MM.1S (cell line): ENCODE data around the gene MARCHF9.

Experiments
- DNase-seq: peaks from one replicate; pipeline ENCODE4 v3.0.0-alpha.2; 2015
- H2AFZ ChIP-seq: fragments of 300-600 bp; sonication (generic); 2 replicates; pipeline ENCODE4 v1.6.0; 2016; ENCODE audit warnings: antibody characterized with exemption, low read length
- H3F3A ChIP-seq: fragments of 300-600 bp; sonication (generic); 2 replicates; pipeline ENCODE4 v1.6.1; 2016; ENCODE audit warnings: mild to moderate bottlenecking, antibody characterized with exemption, low read length, moderate library complexity, mixed read lengths; ENCODE audit not compliant: insufficient read depth
- H3K27ac ChIP-seq: fragments of 300-600 bp; sonication (generic); 2 replicates; pipeline ENCODE4 v1.5.1; 2016; ENCODE audit warnings: mild to moderate bottlenecking, low read length
- H3K27me3 ChIP-seq: fragments of 300-600 bp; sonication (generic); replicated peaks from 2 replicates; pipeline ENCODE4 v1.6.0; 2016; ENCODE audit warnings: low read length; ENCODE audit not compliant: insufficient read depth
- H3K36me3 ChIP-seq: fragments of 300-600 bp; sonication (generic); replicated peaks from 2 replicates; pipeline ENCODE4 v1.6.1; 2016; ENCODE audit warnings: mild to moderate bottlenecking, low read length, mixed read lengths; ENCODE audit not compliant: insufficient read depth
- H3K4me1 ChIP-seq: fragments of 300-600 bp; sonication (generic); 2 replicates; pipeline ENCODE4 v1.6.1; 2016; ENCODE audit warnings: low read length, mixed read lengths
- H3K4me2 ChIP-seq: fragments of 300-600 bp; sonication (generic); 2 replicates; pipeline ENCODE4 v1.6.0; 2016; ENCODE audit warnings: low read depth, low read length
- H3K4me3 ChIP-seq: fragments of 300-600 bp; sonication (generic); 2 replicates; pipeline ENCODE4 v1.5.1; 2016; ENCODE audit warnings: low read length, mixed read lengths
- H3K79me2 ChIP-seq: fragments of 300-600 bp; sonication (generic); 2 replicates; pipeline ENCODE4 v1.6.1; 2016; ENCODE audit warnings: mixed run types, low read length, mixed read lengths
- H3K9ac ChIP-seq: fragments of 300-600 bp; sonication (generic); 2 replicates; pipeline ENCODE4 v1.6.1; 2016; ENCODE audit warnings: low read length, mixed read lengths
- H3K9me2 ChIP-seq: fragments of 300-600 bp; sonication (generic); replicated peaks from 2 replicates; pipeline ENCODE4 v1.6.1; 2016; ENCODE audit warnings: mild to moderate bottlenecking, low read length, mixed read lengths; ENCODE audit not compliant: insufficient read depth
- H3K9me3 ChIP-seq: fragments of 300-600 bp; sonication (generic); replicated peaks from 2 replicates; pipeline ENCODE4 v1.6.1; 2016; ENCODE audit warnings: mild to moderate bottlenecking, low read length, mixed read lengths; ENCODE audit not compliant: insufficient read depth
- H4K20me1 ChIP-seq: fragments of 300-600 bp; sonication (generic); 2 replicates; pipeline ENCODE4 v1.6.1; 2016; ENCODE audit warnings: mild to moderate bottlenecking, low read length, moderate library complexity, mixed read lengths; ENCODE audit not compliant: insufficient read depth
- EZH2 ChIP-seq: fragments of 300-600 bp; sonication (generic); optimal IDR thresholded peaks from 2 replicates; pipeline ENCODE3; 2017; ENCODE audit warnings: low read depth, mild to moderate bottlenecking, antibody characterized with exemption, low read length, mixed read lengths
- EZH2phosphoT487 ChIP-seq: fragments of 300-600 bp; sonication (generic); IDR thresholded peaks from 2 replicates; pipeline ENCODE4 v1.6.1; 2018; ENCODE audit warnings: antibody characterized with exemption, low read length
- TF ChIP-seq, protein P1 (sequence below): fragments of 300-600 bp; sonication (generic); IDR thresholded peaks from 2 replicates; pipeline ENCODE4 v1.5.1; 2016; ENCODE audit warnings: antibody characterized with exemption, low read length, mixed read lengths

MARCHF9 gene

DNA sequence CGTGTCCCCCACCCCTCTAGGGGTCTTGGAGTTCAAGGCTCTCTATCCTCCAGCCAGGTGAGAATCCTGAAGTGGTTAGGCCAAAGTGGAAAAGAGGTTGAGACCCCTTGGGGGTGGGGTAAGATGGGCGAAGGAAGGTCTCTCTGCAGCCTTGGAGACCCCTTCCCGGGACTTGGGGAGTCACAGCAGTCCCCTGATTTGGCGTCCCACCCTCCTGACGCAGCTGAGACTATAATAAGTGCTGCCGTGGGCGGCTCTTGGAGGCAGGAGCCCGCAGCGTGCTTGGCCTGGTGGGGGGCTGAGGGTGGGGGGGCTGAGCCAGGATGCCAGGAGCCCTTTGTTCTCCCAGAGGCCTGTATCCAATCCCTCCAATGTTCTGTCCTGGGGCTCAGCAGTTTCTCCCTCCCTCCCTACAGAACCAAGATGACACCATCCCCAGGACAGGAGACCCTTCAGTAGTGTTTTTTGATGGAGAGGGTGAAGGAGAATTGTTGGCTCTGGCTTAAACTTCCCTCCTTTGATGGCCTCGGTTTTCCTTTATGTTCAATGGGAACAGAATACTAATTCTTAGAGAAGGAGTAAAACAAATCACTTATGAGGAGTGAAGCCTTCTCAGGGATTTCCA is 14.9 kb upstream of the MARCHF9 start:
- no peaks in the 10 kb centered on the region for H3K27me3 ChIP-seq
- no peaks in the 10 kb centered on the region for H3K36me3 ChIP-seq
- H3K27ac ChIP-seq: no peak overlapping the region
- no peak overlapping the region for H2AFZ ChIP-seq
- DNase-seq: no peak
- no peaks in the 10 kb centered on the region; the same call in 1 of the 2 replicates for H4K20me1 ChIP-seq
- no peak overlapping the region for H3K9ac ChIP-seq
- no peak overlapping the region for H3K4me3 ChIP-seq
- H3K9me3 ChIP-seq: no peaks in the 10 kb centered on the region
- H3K4me2 ChIP-seq: peak overlapping the region; percentile 72; the same call in 1 of the 2 replicates
- H3K4me1 ChIP-seq: peaks cover 28% of the 10 kb centered on the region
- H3F3A ChIP-seq: peaks cover 15% of the 10 kb centered on the region; the same call in 1 of the 2 replicates
- no peak for TF ChIP-seq EZH2
- TF ChIP-seq, protein P1, sequence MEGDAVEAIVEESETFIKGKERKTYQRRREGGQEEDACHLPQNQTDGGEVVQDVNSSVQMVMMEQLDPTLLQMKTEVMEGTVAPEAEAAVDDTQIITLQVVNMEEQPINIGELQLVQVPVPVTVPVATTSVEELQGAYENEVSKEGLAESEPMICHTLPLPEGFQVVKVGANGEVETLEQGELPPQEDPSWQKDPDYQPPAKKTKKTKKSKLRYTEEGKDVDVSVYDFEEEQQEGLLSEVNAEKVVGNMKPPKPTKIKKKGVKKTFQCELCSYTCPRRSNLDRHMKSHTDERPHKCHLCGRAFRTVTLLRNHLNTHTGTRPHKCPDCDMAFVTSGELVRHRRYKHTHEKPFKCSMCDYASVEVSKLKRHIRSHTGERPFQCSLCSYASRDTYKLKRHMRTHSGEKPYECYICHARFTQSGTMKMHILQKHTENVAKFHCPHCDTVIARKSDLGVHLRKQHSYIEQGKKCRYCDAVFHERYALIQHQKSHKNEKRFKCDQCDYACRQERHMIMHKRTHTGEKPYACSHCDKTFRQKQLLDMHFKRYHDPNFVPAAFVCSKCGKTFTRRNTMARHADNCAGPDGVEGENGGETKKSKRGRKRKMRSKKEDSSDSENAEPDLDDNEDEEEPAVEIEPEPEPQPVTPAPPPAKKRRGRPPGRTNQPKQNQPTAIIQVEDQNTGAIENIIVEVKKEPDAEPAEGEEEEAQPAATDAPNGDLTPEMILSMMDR: no peak
- no peak for TF ChIP-seq EZH2phosphoT487
- H3K9me2 ChIP-seq: no peaks in the 10 kb centered on the region
- peaks cover 36% of the 10 kb centered on the region for H3K79me2 ChIP-seq

GRCh38 chr12:57740656-57741412 is 14.1 kb upstream of the MARCHF9 start:
- H3F3A ChIP-seq: peaks cover 19% of the 10 kb centered on the region
- no peaks in the 10 kb centered on the region; the same call in 1 of the 2 replicates for H4K20me1 ChIP-seq
- H3K36me3 ChIP-seq: no peaks in the 10 kb centered on the region
- DNase-seq: peak; percentile 37
- H3K27me3 ChIP-seq: no peaks in the 10 kb centered on the region
- peaks cover 28% of the 10 kb centered on the region for H3K4me1 ChIP-seq
- peak overlapping the region; percentile 72 for H3K4me2 ChIP-seq
- no peak for TF ChIP-seq EZH2phosphoT487
- no peak for TF ChIP-seq EZH2
- TF ChIP-seq, protein P1: no peak
- H3K27ac ChIP-seq: peak overlapping the region; percentile 46; the same call in 1 of the 2 replicates
- peak overlapping the region; percentile 76; the same call in 1 of the 2 replicates for H3K9ac ChIP-seq
- H2AFZ ChIP-seq: no peak overlapping the region
- peak overlapping the region; percentile 80 for H3K4me3 ChIP-seq
- no peaks in the 10 kb centered on the region for H3K9me3 ChIP-seq
- H3K79me2 ChIP-seq: peaks cover 44% of the 10 kb centered on the region
- no peaks in the 10 kb centered on the region for H3K9me2 ChIP-seq

DNA sequence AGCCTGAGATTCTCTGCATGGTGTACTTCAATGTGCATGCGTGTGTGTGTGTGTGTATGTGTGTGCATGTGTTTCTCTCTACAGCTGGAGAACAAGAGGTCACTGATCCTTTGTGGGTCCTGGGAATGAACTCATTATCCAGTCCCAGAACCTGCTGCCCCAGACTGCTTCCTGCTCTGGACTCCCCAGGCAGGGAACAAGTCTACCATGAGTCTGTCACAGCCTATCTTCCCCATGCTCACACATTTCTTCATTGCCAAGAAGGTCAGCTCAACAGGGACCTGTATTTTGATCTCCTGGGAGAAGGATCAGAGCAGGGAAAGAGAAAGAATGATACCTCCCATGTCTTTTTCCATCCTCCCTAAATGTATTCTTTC is 13.5 kb upstream of the MARCHF9 start:
- peak overlapping the region; percentile 46; the same call in 1 of the 2 replicates for H3K27ac ChIP-seq
- H3K9me2 ChIP-seq: no peaks in the 10 kb centered on the region
- peaks cover 45% of the 10 kb centered on the region for H3K79me2 ChIP-seq
- H3K4me1 ChIP-seq: peaks cover 28% of the 10 kb centered on the region
- TF ChIP-seq, protein P1: no peak
- no peak for TF ChIP-seq EZH2phosphoT487
- no peak for TF ChIP-seq EZH2
- no peaks in the 10 kb centered on the region; the same call in 1 of the 2 replicates for H4K20me1 ChIP-seq
- H3K4me2 ChIP-seq: peak overlapping the region; percentile 72
- H3K9me3 ChIP-seq: no peaks in the 10 kb centered on the region
- no peak for DNase-seq
- H3F3A ChIP-seq: peaks cover 25% of the 10 kb centered on the region
- H3K27me3 ChIP-seq: no peaks in the 10 kb centered on the region
- peak overlapping the region; percentile 76 for H3K9ac ChIP-seq
- H2AFZ ChIP-seq: 0 out of 2 replicates have a peak overlapping the region, but pooled peaks have one; percentile 49
- peak overlapping the region; percentile 80 for H3K4me3 ChIP-seq
- H3K36me3 ChIP-seq: no peaks in the 10 kb centered on the region
